BJ (cell line): ENCODE measurements around the gene BMI1. TPM values are rescaled to one million over a fixed set of nuclear protein-coding genes. Genes with fewer than 3 reads are reported as not detected.

Source experiments
- CTCF ChIA-PET: fragments of 350-600 bp; formaldehyde crosslinking; extraction: SDS; loops from one replicate; lab custom pipeline; 2021; ENCODE audit warnings: antibody characterized with exemption, inconsistent platforms; lab: Yijun Ruan, JAX
- POLR2A ChIA-PET: fragments of 300-600 bp; sonication (Branson Sonifier 250); formaldehyde crosslinking; extraction: SDS; loops from one replicate; lab custom pipeline; 2021; ENCODE audit warnings: antibody characterized with exemption; lab: Charles Lee
- DNase-seq: peaks from one replicate; pipeline ENCODE4 v3.0.0-alpha.2; 2011; ENCODE audit warnings: low read depth
- H3K27me3 ChIP-seq: 2 replicates; pipeline ENCODE4 v1.6.0; 2011; ENCODE audit warnings: low read length; ENCODE audit not compliant: control insufficient read depth, insufficient read depth
- H3K36me3 ChIP-seq: 2 replicates; pipeline ENCODE4 v1.5.1; 2011; ENCODE audit warnings: low read length; ENCODE audit not compliant: control insufficient read depth, insufficient read depth
- H3K4me3 ChIP-seq: 2 replicates; pipeline ENCODE4 v1.5.1; 2011; ENCODE audit warnings: low read depth, mild to moderate bottlenecking, control low read depth, low read length
- CTCF ChIP-seq: IDR thresholded peaks from 2 replicates; pipeline ENCODE4 v1.5.1; 2011; ENCODE audit warnings: low read depth, mild to moderate bottlenecking, control low read depth, inconsistent platforms, low read length, moderate library complexity; ENCODE audit not compliant: insufficient read depth
- polyA plus RNA-seq: library from polyadenylated mRNA; depleted of rRNA; stranded (reverse); fragments of >200 nt; gene quantifications from 2 replicates; pipeline ENCODE4 v1.2.3, GENCODE V29; 2011

The BMI1 gene
- polyA plus RNA-seq, 1 experiment: 20.3 TPM

GRCh38 chr10:22322641-22323160 is 1.8 kb downstream of the BMI1 start:
- no peak for TF ChIP-seq CTCF
- Histone ChIP-seq H3K36me3 (no peaks in the 10 kb centered on the region), H3K27me3 (peaks cover 14% of the 10 kb centered on the region), H3K4me3 (peak overlapping the region; percentile 74)
- ChIA-PET POLR2A (no interaction called here), CTCF (no interaction called here)
- DNase-seq: no peak

- Histone ChIP-seq H3K4me3 (no peak overlapping the region), H3K27me3 (peaks cover 14% of the 10 kb centered on the region), H3K36me3 (no peaks in the 10 kb centered on the region)
- POLR2A ChIA-PET: no interaction called here
- no peak for DNase-seq
- CTCF ChIA-PET: interaction anchor here (1.1 kb wide), 1 partner anchor 20 kb away, joined by 3 read pairs; no protein-coding TSS in a partner anchor
- TF ChIP-seq CTCF: no peak
These were observed 2.8 kb downstream of the BMI1 start for GRCh38 chr10:22323538-22324305.

GRCh38 chr10:22324413-22324812 is 3.5 kb downstream of the BMI1 start:
- Histone ChIP-seq H3K27me3 (peaks cover 14% of the 10 kb centered on the region), H3K36me3 (peaks cover 3% of the 10 kb centered on the region), H3K4me3 (no peak overlapping the region)
- ChIA-PET POLR2A (no interaction called here), CTCF (interaction anchor here (1.1 kb wide), 1 partner anchor 19 kb away, joined by 3 read pairs; no protein-coding TSS in a partner anchor)
- TF ChIP-seq CTCF: no peak
- no peak for DNase-seq

- Histone ChIP-seq H3K4me3 (peak overlapping the region; percentile 57), H3K27me3 (peaks cover 14% of the 10 kb centered on the region), H3K36me3 (peaks cover 4% of the 10 kb centered on the region)
- TF ChIP-seq CTCF: no peak
- no peak for DNase-seq
- POLR2A ChIA-PET: interaction anchor here (0.6 kb wide), 1 partner anchor 9 kb away, joined by 3 read pairs; no protein-coding TSS in a partner anchor
- CTCF ChIA-PET: interaction anchor here (1.4 kb wide), 1 partner anchor 13 kb away, joined by 3 read pairs; no protein-coding TSS in a partner anchor
These were observed 4.0 kb downstream of the BMI1 start for GRCh38 chr10:22324893-22325271.
